Stimulated activated CD4-positive, alpha-beta T cell treated with anti-CD3 and anti-CD28 coated beads, Interleukin-12 subunit alpha, Interleukin-12 subunit beta, amount 100 ng/mL, for 24 hours (primary cell): Measurements from ENCODE around the gene C6orf132.
"Not testable (repeated sequence)": the region's sequence is repeated elsewhere in the genome, so short reads cannot be mapped to it uniquely, and the experiment has no call there.

ENCODE experiments used
- DNase-seq, 2 experiments: peaks; one replicate each; pipeline ENCODE4 v3.0.0-alpha.2; 2020; ENCODE audit warnings: low read depth in 2 of 2

C6orf132 gene

GRCh38 chr6:42162812-42163211 lies 20.4 kb upstream of the C6orf132 start:
- no peak for DNase-seq

- DNase-seq, result no peak
Measured at GRCh38 chr6:42162384-42162783, 20.0 kb upstream of the C6orf132 start.

GRCh38 chr6:42159431-42160024 lies 17.1 kb upstream of the C6orf132 start:
- DNase-seq, result no peak

- DNase-seq, result no peak
Measured at GRCh38 chr6:42158631-42159030, 16.2 kb upstream of the C6orf132 start.

GRCh38 chr6:42158011-42158410 lies 15.6 kb upstream of the C6orf132 start:
- no peak for DNase-seq

- DNase-seq, result no peak
Measured at GRCh38 chr6:42156638-42157037, 14.2 kb upstream of the C6orf132 start.

GRCh38 chr6:42155293-42155692 lies 12.9 kb upstream of the C6orf132 start:
- no peak for DNase-seq

GRCh38 chr6:42154461-42155209 lies 12.2 kb upstream of the C6orf132 start:
- no peak for DNase-seq

GRCh38 chr6:42153921-42154320 lies 11.5 kb upstream of the C6orf132 start:
- DNase-seq, result no peak

- DNase-seq, result not testable (repeated sequence)
Measured at GRCh38 chr6:42152528-42153213, 10.3 kb upstream of the C6orf132 start.

GRCh38 chr6:42152024-42152423 lies 9.6 kb upstream of the C6orf132 start:
- no peak for DNase-seq

GRCh38 chr6:42150254-42150653 lies 7.8 kb upstream of the C6orf132 start:
- DNase-seq, result no peak

GRCh38 chr6:42148058-42148457 lies 5.6 kb upstream of the C6orf132 start:
- no peak for DNase-seq

GRCh38 chr6:42147138-42147562 lies 4.7 kb upstream of the C6orf132 start:
- DNase-seq, result no peak

GRCh38 chr6:42141603-42142117 lies 760 bp downstream of the C6orf132 start:
- DNase-seq, result no peak

GRCh38 chr6:42140756-42141602 lies 1.4 kb downstream of the C6orf132 start:
- no peak for DNase-seq

- DNase-seq, result no peak
Measured at GRCh38 chr6:42140032-42140431, 2.4 kb downstream of the C6orf132 start.

- DNase-seq, result no peak
Measured at GRCh38 chr6:42138630-42139619, 3.5 kb downstream of the C6orf132 start.

GRCh38 chr6:42138190-42138589 lies 4.2 kb downstream of the C6orf132 start:
- DNase-seq, result no peak

GRCh38 chr6:42137194-42137753 lies 5.1 kb downstream of the C6orf132 start:
- DNase-seq, result no peak
